Measurements from ENCODE around the gene TMEM269.
"Not testable (repeated sequence)": the region's sequence is repeated elsewhere in the genome, so short reads cannot be mapped to it uniquely, and the experiment has no call there.

TMEM269 gene

GRCh38 chr1:42776502-42776901 is 8.3 kb upstream of the TMEM269 start:
- no peak for DNase-seq (ENCODE audit: low read depth)

- DNase-seq (ENCODE audit: low read depth): no peak
Measured at GRCh38 chr1:42777852-42778251, 6.9 kb upstream of the TMEM269 start.

- no peak for DNase-seq (ENCODE audit: low read depth)
Measured at GRCh38 chr1:42779725-42780124, 5.1 kb upstream of the TMEM269 start.

- no peak for DNase-seq (ENCODE audit: low read depth)
Measured at GRCh38 chr1:42780176-42780575, 4.6 kb upstream of the TMEM269 start.

GRCh38 chr1:42783092-42783491 is 1.7 kb upstream of the TMEM269 start:
- no peak for DNase-seq (ENCODE audit: low read depth)

- DNase-seq (ENCODE audit: low read depth): no peak
Measured at GRCh38 chr1:42784547-42784945, 245 bp upstream of the TMEM269 start.

- no peak for DNase-seq (ENCODE audit: low read depth)
Measured at GRCh38 chr1:42786097-42786496, 1.3 kb downstream of the TMEM269 start.

GRCh38 chr1:42788021-42788420 is 3.2 kb downstream of the TMEM269 start:
- DNase-seq (ENCODE audit: low read depth): no peak

- no peak for DNase-seq (ENCODE audit: low read depth)
Measured at GRCh38 chr1:42793824-42794223, 9.0 kb downstream of the TMEM269 start.

GRCh38 chr1:42797414-42797813 is 12.6 kb downstream of the TMEM269 start:
- no peak for DNase-seq (ENCODE audit: low read depth)

GRCh38 chr1:42797979-42798378 is 13.2 kb downstream of the TMEM269 start:
- DNase-seq (ENCODE audit: low read depth): no peak

- no peak for DNase-seq (ENCODE audit: low read depth)
Measured at GRCh38 chr1:42801832-42802473, 17.2 kb downstream of the TMEM269 start.

- DNase-seq (ENCODE audit: low read depth): no peak
Measured at GRCh38 chr1:42806171-42806570, 21.4 kb downstream of the TMEM269 start.

- no peak for DNase-seq (ENCODE audit: low read depth)
Measured at GRCh38 chr1:42806593-42806992, 21.8 kb downstream of the TMEM269 start.

GRCh38 chr1:42807056-42807668 is 22.4 kb downstream of the TMEM269 start:
- no peak for DNase-seq (ENCODE audit: low read depth)

- not testable (repeated sequence) for DNase-seq (ENCODE audit: low read depth)
Measured at GRCh38 chr1:42814815-42815214, 30.0 kb downstream of the TMEM269 start.

GRCh38 chr1:42815941-42816584 is 31.3 kb downstream of the TMEM269 start:
- DNase-seq (ENCODE audit: low read depth): no peak

GRCh38 chr1:42816585-42817439 is 32.0 kb downstream of the TMEM269 start, which contains the start of the genes ERMAP and SVBP:
Gene ERMAP, plus strand, starts transcription at chr1:42817122. Its CDS starts 13,327 bp downstream, at chr1:42830449.
Gene SVBP, minus strand, starts transcription at chr1:42817397. Its CDS starts 853 bp downstream, at chr1:42816544.
- peak; percentile 91 for DNase-seq (ENCODE audit: low read depth)

GRCh38 chr1:42817440-42817767 is 32.6 kb downstream of the TMEM269 start:
- DNase-seq (ENCODE audit: low read depth): no peak

GRCh38 chr1:42817976-42818375 is 33.2 kb downstream of the TMEM269 start:
- no peak for DNase-seq (ENCODE audit: low read depth)

- DNase-seq (ENCODE audit: low read depth): no peak
Measured at GRCh38 chr1:42820813-42821212, 36.0 kb downstream of the TMEM269 start.

- no peak for DNase-seq (ENCODE audit: low read depth)
Measured at GRCh38 chr1:42821690-42822089, 36.9 kb downstream of the TMEM269 start.

Data from activated T-cell treated with anti-CD3 and anti-CD28 coated beads for 24 hours (primary cell).